H1 (cell line): ENCODE results near the gene MAGI2. TPM values are rescaled to one million over a fixed set of nuclear protein-coding genes. Genes with fewer than 3 reads are reported as not detected.

Experiments
- E2F6 ChIP-seq: IDR thresholded peaks from 2 replicates; pipeline ENCODE4 v1.6.1; 2012; ENCODE audit warnings: inconsistent platforms
- RNF2 ChIP-seq: fragments of 200-900, 300-1000 bp; sonication (generic); IDR thresholded peaks from 2 replicates; pipeline ENCODE4 v1.7.1; 2016; ENCODE audit warnings: borderline replicate concordance, low read depth, mild to moderate bottlenecking, antibody characterized with exemption, low read length; ENCODE audit not compliant: poor library complexity, severe bottlenecking; ENCODE audit errors: missing control alignments
- SP4 ChIP-seq: IDR thresholded peaks from 2 replicates; pipeline ENCODE4 v1.6.1; 2012; ENCODE audit warnings: low read length, inconsistent platforms
- polyA plus RNA-seq, 7 experiments: library from polyadenylated mRNA; depleted of rRNA in 3 of 7; stranded (reverse) in 5 of 7; unstranded in 2 of 7; fragments of >200 nt in 5 of 7; fragments of 200-250 nt in 2 of 7; gene quantifications; 1 replicate in 5 of 7; 2 replicates in 1 of 7; 4 replicates in 1 of 7; pipeline versions ENCODE4 v1.2.1 to v1.2.3, GENCODE V29; 2011 to 2013; ENCODE audit warnings: missing spikeins in 2 of 7, mixed read lengths in 2 of 7
- total RNA-seq: library from RNA; stranded (reverse); fragmentation: NEBNext Ultra II Directional; extraction: Animal tissue kit (Norgen Biotek cat#: 25700); gene quantifications from 2 replicates; pipeline ENCODE4 v1.2.1, GENCODE V29; 2021

The MAGI2 gene
- total and polyA plus RNA-seq, 2 of the 8 experiments (the other 6 are each of a cell fraction or from before 2014, with no cell fraction given), result 6.0 to 27.3 TPM

DNA sequence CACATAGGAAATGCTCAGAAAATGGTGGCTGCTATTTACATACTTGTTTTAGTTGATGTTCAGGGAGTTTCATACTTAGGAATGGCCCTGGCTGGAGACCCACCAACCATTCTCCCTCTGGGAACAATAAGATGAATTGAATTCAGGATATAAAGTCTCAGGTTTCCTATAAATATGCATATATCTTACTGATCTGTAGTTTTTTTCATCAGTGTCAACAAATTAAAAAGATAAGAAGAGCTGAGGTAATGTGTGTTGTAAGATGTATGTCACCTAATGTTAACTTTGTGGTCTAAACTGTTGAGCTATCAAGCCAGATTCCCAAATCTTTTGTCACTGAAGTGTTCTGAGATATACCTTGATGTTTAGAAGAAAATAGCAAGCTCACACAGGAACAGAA is 457.5 kb downstream of the MAGI2 start (continued):
- TF ChIP-seq RNF2 (no peak), SP4 (no peak), E2F6 (no peak)
